HG03521 (cell line): ENCODE results near the gene ASNS.
"Not testable (repeated sequence)": the region's sequence is repeated elsewhere in the genome, so short reads cannot be mapped to it uniquely, and the experiment has no call there.

Source experiments
- ATAC-seq: cut with Tn5 transposase; IDR thresholded peaks from one replicate; pipeline ENCODE4 v1.9.1; 2021; ENCODE audit warnings: mild to moderate bottlenecking, moderate library complexity; ENCODE audit not compliant: unreplicated experiment

ASNS gene, protein sequence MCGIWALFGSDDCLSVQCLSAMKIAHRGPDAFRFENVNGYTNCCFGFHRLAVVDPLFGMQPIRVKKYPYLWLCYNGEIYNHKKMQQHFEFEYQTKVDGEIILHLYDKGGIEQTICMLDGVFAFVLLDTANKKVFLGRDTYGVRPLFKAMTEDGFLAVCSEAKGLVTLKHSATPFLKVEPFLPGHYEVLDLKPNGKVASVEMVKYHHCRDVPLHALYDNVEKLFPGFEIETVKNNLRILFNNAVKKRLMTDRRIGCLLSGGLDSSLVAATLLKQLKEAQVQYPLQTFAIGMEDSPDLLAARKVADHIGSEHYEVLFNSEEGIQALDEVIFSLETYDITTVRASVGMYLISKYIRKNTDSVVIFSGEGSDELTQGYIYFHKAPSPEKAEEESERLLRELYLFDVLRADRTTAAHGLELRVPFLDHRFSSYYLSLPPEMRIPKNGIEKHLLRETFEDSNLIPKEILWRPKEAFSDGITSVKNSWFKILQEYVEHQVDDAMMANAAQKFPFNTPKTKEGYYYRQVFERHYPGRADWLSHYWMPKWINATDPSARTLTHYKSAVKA

DNA sequence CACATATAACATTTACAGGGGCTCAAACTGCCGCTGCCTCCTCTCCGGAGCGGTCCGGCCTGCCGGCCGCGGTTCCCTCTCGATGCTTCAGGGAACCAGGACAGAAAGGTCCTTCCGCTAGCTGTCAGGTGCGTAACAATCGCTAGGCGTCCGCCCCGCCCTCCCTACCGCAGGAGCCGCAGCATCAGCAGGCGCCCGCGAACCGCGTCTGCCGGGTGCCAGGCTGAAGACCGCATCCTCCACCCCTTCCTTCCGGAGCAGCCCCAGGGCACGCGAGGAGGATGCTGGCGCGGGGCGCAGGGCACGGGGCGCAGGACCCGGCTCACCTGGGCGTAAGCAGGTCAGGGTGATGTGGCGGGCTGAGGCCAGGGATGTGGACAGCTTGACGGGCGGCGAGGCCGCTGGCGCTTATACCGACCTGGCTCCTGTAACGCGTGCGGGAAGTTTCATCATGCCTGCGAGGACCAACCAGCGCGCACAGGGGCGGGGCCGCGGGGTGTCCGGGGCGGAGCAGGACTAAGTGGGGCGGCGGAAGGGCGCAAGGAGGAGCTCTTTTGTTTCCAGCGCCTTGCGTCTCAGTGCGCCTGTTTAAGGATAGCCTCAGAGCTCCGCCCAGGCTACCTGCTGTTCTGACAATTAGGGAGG lies at the start of gene ASNS:
ASNS (minus strand) TSS at position 384 of the 645 bp plus-strand sequence. CDS start 3,252 bp downstream, outside the sequence.
- ATAC-seq = peak; percentile 99

DNA sequence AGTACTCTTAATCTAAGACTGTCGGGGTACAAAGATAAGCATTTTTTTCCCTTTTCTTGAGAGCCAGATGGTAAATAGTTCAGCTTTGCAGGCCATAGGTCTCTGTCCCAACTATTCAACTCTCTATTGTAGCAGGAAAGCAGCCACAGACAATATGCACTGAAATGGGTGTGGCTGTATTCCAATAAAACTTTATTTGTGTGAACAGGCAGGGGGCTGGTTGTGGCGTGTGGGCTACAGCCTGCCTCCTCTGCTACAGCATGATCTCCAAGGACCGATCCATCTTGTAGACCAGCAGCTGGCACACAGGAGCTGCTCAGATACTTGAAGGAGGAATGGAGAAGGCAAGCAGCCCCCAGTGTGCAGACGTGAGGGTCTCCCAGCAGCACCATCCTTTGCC lies 49.0 kb upstream of the ASNS start:
- not testable (repeated sequence) for ATAC-seq

DNA sequence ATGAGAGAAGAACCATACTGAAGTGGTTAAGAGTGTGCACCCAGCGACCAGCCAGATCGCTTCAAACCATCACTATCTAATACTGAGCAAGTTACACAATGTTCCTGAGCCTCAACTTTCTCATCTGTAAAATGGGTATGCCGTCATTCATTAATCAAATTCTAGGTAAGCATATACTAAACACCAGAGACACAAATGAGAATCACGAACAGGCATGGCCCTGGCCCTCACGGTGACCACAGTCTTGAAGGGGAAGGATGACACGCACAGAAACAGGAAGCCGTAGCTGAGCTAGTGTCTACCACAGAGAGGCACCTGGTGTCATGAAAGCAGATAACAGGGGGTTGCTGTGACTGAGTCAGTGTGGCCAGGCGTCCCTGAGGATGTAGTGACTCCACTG lies 43.1 kb upstream of the ASNS start:
- not testable (repeated sequence) for ATAC-seq

DNA sequence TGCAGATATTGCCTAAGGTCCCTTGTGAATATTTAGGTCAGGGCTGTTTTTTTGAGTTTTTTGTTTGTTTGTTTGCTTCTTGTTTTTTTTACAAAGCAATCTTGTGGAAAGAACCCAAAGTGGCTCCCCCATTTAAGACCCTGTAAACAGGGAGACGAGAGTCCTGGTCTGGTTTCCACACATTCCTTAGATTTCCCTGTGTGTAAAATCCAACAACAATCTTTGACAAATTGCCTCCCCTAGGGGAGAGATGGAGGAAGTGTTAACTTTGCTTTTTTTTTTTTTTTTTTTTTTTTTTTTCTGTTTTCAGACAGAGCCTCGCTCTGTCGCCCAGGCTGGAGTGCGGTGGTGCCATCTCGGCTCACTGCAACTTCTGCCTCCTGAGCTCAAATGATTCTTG lies 40.1 kb upstream of the ASNS start:
- ATAC-seq = not testable (repeated sequence)

DNA sequence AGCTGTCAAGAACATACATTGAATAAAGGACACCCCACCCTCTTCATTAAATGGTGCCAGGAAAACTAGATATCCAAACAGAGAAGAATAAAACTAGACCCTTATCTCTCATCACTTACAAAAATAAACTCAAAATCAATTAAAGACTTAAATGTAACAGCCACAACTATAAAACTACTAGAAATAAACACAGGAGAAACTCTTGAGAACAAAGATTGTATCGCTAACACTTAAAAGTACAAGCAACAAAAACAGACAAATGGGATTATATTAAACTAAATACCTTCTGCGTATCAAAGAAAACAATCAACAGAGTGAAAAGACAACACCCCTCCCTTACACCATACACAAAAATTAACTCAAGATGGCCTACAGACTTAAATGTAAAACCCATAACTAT lies 24.7 kb upstream of the ASNS start:
- not testable (repeated sequence) for ATAC-seq

DNA sequence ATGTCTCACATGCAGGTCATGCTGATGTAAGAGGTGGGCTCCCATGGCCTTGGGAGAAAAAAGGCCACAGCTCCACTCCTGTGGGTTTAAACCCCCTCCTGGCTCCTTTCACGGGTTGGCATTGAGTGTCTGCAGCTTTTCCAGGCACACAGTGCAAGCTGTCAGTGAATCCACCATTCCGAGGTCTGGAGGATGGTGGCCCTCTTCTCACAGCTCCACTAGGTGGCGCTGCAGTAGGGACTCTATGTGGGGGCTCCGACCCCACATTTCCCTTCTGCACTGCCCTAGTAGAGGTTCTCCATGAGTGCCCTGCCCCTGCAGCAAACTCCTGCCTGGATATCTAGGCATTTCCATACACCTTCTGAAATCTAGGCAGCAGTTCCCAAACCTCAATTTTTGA lies 19.5 kb upstream of the ASNS start:
- ATAC-seq = not testable (repeated sequence)

DNA sequence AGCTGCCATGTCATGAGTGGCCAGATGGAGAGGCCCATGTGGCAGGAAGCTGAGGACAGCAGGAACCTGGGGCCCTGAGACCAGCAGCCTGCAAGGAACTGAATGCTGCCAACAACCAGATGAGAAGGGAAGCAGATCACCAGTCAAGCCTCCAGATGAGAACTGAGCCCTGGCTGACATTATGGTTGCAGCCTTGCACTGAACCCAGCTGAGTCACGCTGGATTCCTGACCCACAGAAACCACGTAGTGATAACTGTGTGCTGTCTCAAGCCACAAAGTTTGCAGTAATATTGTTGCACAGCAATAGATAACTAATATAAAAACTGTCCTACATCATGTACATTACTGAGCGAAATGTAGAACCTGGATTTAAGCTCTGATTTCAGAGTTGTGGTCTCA lies 7.3 kb upstream of the ASNS start:
- ATAC-seq = not testable (repeated sequence)

DNA sequence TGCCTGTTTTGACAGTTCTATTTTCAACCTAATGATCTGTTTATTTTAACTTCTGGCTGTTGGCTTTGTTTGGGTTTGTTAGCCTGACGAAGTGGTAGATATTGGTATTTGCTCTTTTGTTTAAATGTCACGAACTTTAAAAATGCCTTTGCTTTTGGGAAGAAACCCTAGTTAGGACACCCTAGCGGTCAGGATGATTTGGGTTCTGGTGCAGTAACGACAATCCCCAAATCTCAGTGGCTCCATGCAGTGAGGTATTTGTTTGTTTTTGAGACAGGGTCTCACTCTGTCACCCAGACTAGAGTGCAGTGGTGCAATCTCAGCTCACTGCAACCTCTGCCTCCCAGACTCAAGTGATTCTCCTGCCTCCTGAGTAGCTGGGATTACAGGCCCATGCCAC lies 2.7 kb upstream of the ASNS start:
- ATAC-seq = not testable (repeated sequence)

DNA sequence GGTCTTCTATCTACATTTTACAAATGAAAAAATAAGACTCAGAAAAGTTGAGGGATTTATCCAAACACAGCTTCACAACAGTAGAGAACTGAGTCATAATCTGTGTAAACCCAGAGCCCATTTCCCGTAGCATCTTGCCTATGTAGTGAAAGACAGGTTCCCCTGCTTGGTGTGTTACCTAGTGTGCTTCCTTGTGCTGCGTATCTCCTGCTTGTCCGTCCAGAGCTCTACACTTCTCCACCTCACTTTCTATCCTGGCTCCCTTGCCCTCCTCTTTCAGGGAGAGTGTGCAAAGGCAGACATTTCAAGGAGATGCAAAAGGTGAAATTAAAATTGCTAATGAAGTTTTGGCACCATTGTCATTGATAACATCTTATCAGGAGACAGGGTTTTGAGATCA lies 1.4 kb upstream of the ASNS start:
- ATAC-seq = no peak

DNA sequence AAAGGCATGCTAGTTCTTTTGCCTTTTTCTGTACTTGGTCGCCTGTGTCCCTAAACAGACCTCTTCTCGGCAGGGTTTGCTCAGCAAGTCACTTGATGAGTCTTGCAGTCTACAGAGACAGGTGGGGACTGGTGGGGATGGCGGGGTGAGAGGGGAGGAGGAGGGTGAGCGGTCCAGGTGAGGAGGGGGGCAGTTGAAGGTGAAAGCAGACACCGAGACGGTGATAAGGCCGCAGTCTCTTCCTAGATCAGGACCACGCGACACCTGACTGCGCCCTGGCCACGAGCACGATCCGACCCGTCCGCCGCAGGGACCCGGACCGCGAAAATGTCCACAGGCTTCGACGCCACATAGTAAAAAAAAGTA lies 566 bp downstream of the ASNS start:
- ATAC-seq = no peak

DNA sequence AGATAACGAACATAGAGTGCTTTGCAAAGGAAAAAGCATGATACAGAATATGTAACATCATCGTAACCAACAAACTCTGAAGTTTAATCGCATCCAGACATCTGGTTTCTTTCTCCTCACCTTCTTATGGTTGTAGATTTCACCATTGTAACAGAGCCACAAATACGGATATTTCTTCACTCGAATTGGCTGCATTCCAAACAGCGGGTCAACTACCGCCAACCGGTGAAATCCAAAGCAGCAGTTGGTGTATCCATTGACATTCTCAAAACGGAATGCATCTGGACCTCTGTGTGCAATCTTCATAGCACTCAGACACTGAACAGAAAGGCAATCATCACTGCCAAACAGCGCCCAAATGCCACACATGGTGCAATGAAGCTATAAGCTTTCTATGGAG lies 3.4 kb downstream of the ASNS start:
- ATAC-seq = no peak

DNA sequence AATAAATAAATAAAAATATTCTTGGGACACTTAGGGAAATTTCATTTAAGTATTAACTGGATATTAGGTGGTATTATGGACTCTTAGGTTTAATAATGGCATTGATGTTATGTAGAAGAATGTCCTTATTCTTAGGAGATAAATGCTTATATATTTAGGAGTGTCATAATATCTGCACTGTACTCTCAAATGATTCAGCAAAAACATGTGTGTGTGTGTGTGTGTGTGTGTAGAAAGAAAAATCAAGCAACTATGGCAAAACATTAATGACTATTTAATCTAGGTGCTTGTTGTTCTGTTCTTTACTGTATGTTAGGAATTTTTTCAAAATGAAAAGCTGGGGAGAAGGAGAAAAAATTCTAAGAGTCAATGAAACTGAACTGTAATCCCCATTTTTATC lies 3.9 kb downstream of the ASNS start:
- no peak for ATAC-seq

DNA sequence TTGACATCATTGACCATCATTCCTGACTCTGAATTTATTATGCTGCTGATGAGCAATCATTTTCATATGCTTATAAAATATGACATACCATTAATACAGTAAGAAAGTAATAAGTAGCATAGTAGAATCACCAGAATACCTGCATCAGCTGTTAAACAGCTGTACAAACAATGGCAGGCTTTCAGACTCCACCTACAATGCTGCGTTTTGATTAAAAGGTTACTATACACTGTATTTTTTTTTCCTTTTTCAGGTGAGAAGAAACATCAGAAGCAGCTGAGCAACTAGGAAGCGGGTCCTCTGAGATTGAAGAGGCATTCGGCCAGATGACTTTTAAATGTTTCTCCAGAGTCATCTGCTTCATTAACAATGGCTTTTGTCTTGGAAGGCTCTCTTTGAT lies 7.1 kb downstream of the ASNS start:
- no peak for ATAC-seq

DNA sequence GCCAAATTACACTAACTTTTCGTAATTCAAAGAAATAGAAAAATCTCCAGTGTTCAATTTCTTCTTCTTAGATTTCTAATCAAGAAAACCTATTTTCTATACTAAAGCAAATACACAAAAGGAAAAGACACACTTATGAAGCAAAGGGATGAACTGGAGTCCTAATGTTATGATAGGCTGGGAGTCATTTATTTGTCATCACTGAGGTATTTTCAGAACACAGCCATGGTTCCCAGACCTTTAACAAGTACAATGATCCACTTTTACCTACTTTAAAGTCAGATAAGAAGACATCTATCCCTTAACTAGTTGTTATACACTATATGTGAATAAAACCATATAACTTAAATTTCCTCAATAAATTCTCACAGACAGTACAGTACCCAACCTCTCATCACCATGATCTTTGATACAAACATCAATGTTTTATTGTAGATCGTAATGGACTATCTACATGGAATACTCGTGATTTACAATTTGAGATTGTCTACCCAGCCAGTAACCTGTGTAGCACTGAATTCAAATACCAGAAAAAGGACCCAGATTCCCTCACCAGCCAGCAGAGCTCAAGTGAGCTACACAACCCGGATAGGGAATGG lies 12.5 kb downstream of the ASNS start:
- no peak for ATAC-seq

DNA sequence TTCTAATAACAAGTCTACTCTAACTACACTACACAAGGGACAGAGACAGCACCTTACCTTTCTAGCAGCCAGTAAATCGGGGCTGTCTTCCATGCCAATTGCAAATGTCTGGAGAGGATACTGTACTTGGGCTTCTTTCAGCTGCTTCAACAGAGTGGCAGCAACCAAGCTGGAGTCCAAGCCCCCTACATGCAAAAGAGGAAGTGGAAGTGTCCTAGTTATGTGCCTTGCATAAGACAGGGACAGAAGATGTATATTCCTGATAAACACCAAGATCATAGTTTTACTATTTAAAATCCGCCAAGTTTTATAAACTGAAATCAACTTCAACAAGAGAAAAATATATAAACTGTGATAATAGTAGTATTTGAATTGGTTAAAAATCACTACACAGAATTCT lies 14.0 kb downstream of the ASNS start:
- ATAC-seq = no peak

DNA sequence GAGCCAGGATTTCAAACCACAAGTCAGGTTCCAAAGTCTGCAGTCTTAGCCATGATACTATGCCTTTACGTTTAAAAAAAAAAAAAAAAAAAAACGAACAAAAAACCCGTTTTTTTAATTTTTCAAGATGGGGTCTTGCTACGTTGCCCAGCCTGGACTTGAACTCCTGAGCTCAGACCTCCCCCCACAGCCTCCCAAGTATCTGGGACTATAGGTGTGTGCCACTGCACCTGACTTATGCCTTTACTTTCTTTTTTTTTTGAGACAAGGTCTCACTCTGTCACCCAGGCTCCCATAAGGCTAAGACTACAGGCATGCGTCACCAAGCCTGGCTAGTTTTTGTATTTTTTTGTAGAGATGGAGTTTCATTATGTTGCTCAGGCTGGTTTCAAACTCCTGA lies 14.7 kb downstream of the ASNS start:
- no peak for ATAC-seq

DNA sequence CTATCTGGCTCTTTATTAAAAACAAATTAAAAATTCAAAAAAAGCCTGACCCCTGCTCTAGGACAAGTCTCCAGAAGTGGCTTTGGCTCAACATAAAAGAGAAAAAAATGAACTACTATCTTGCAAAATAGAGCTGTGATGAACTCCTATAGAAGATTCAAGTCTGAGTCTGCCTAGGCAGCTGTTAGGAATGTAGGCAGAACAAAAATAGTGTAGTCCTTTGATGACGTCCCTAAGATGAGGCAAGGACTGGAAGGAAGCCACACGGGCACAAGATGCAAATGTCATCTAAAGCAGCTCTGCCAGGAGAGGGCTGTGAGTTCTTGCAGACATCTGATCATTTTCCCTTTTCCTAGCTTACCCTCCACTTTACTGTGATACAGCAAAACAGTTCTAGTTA lies 20.5 kb downstream of the ASNS start:
- no peak for ATAC-seq

DNA sequence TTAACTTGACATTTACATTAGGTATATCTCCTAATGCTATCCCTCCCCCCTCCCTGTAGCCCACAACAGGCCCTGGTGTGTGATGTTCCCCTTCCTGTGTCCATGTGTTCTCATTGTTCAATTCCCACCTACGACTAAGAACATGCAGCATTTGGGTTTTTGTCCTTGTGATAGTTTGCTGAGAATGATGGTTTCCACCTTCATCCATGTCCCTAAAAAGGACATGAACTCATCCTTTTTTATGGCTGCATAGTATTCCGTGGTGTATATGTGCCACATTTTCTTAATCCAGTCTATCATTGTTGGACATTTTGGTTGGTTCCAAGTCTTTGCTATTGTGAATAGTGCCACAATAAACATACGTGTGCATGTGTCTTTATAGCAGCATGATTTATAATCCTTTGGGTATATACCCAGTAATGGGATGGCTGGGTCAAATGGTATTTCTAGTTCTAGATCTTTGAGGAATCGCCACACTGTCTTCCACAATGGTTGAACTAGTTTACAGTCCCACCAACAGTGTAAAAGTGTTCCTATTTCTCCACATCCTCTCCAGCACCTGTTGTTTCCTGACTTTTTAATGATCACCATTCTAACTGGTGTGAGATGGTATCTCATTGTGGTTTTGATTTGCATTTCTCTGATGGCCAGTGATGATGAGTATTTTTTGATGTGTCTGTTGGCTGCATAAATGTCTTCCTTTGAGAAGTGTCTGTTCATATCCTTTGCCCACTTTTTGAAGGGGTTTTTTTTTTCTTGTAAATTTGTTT lies 21.8 kb downstream of the ASNS start:
- ATAC-seq = not testable (repeated sequence)

DNA sequence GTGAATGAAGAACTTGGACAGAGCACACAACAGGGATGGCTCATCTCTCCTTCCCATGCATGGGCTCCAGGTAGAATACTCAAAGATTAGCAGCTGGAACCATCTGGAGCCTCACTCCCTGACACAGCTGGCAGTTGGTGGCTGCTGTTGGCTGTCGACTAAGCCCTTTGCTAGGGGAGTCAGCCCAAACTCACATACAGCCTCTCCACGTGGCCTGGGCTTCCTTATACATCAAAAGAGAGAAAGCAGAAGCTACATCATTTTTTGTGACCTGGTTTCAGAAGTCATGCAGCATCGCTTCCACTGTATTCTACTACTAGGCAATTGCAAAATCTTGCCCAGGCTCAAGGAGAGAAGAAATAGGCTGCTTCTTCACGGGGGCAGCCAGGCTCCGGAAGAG lies 24.4 kb downstream of the ASNS start:
- no peak for ATAC-seq

DNA sequence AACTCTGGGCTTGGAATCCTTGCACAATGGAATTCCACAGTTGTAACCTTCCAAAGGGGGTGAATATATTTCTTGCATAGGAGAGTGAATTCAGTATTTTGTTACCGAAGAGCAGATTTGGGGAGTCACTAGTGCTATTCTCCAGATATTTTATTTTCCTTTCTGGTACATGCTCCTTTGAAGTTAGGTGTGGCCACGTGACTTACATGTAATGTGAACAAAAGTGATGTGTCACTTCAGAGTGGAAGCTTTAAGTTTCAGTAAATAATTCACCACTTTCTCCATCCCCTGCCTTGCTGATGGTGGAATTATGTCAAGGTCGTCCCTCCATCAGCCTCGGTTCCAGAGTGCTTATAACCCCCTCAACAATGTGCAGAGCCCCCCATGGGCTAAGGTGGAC lies 25.3 kb downstream of the ASNS start:
- ATAC-seq = no peak

DNA sequence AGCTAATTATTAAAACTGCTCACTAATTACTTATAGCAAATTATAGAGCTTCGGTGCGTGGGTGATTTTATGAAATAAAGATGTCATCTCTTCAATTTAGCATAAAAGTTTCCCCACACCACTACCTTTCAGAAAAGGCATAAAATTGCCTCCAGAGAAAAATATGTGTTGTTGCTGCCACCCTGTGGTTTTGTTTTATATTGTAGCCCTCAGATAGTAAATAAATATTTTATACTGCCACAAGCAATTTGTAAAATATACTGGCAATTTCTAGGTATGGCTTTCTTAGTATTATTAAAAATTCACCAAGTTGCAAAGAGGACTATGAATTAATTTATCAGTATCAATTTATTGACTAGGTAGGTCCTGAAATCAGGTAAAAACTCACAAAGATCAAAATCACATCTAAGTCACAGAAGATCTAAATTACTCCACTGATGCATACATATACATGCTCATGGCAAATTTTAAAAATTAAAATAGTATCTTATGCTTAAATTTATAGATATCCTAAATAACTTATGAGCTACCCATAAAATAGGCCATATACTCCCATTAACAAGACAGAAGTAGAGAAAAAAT lies 26.5 kb downstream of the ASNS start:
- ATAC-seq = no peak
